Astrocyte of the spinal cord (primary cell): ENCODE results near the gene NHEJ1.
A peak's percentile ranks its signal among the peaks of the same experiment; 100 is the strongest.

ENCODE experiments used
- DNase-seq: peaks from one replicate; pipeline ENCODE4 v3.0.0; 2011; ENCODE audit warnings: low read depth, low spot score
- H3K4me3 ChIP-seq: 2 replicates; pipeline ENCODE4 v1.5.1; 2011; ENCODE audit warnings: low read depth, mild to moderate bottlenecking, low read length, moderate library complexity
- CTCF ChIP-seq: IDR thresholded peaks from 2 replicates; pipeline ENCODE4 v1.5.1; 2012; ENCODE audit warnings: low read depth, mild to moderate bottlenecking, low read length, inconsistent platforms
- in situ Hi-C: cut with HindIII; loops from 2 replicates; pipeline ENCODE4 v1.10.0; 2017; ENCODE audit warnings: low sequenced_read_pairs

The NHEJ1 gene

GRCh38 chr2:219035942-219036341 lies 124.7 kb downstream of the NHEJ1 start:
- DNase-seq, result no peak
- in situ Hi-C loops, result no loop called here
- no peak for TF ChIP-seq CTCF
- no peak overlapping the region for H3K4me3 ChIP-seq

GRCh38 chr2:219034823-219035222 lies 125.8 kb downstream of the NHEJ1 start:
- no peak for TF ChIP-seq CTCF
- DNase-seq, result no peak
- in situ Hi-C loops, result no loop called here

GRCh38 chr2:219032051-219032745 lies 128.4 kb downstream of the NHEJ1 start:
- in situ Hi-C loops, result no loop called here

More at GRCh38 chr2:219034823-219035222, 125.8 kb downstream of the NHEJ1 start:
- no peak overlapping the region for H3K4me3 ChIP-seq

GRCh38 chr2:219031005-219031738 lies 129.4 kb downstream of the NHEJ1 start:
- TF ChIP-seq CTCF, result no peak
- H3K4me3 ChIP-seq, result no peak overlapping the region
- DNase-seq, result no peak
- in situ Hi-C loops, result no loop called here

More at GRCh38 chr2:219032051-219032745, 128.4 kb downstream of the NHEJ1 start:
- H3K4me3 ChIP-seq, result no peak overlapping the region
- DNase-seq, result no peak
- TF ChIP-seq CTCF, result no peak

- H3K4me3 ChIP-seq, result no peak overlapping the region
- no peak for TF ChIP-seq CTCF
- in situ Hi-C loops, result no loop called here
- no peak for DNase-seq
These were observed 130.3 kb downstream of the NHEJ1 start for GRCh38 chr2:219030177-219030940.

- no peak overlapping the region for H3K4me3 ChIP-seq
- peak; percentile 65 for DNase-seq
- TF ChIP-seq CTCF, result peak; percentile 95
- in situ Hi-C loops, result no loop called here
These were observed 130.8 kb downstream of the NHEJ1 start for GRCh38 chr2:219029829-219030165.
